A673 (cell line): Measurements from ENCODE around the gene UBN2.
"Not testable (repeated sequence)": the region's sequence is repeated elsewhere in the genome, so short reads cannot be mapped to it uniquely, and the experiment has no call there.

Source experiments
- EZH2 ChIP-seq: fragments of 200-600 bp; sonication (generic); IDR thresholded peaks from 2 replicates; pipeline ENCODE4 v1.6.1; 2017; ENCODE audit warnings: borderline replicate concordance, low read depth, mild to moderate bottlenecking, mixed read lengths, antibody characterized with exemption, low read length; ENCODE audit not compliant: poor library complexity, severe bottlenecking
- TF ChIP-seq, protein P1 (sequence below): fragments of 300-800, 200-600 bp; sonication (generic); conservative IDR thresholded peaks from 2 replicates; pipeline ENCODE4 v1.5.1; 2017; ENCODE audit warnings: low read depth, mild to moderate bottlenecking, antibody characterized with exemption, low read length, moderate library complexity, mixed read lengths

DNA sequence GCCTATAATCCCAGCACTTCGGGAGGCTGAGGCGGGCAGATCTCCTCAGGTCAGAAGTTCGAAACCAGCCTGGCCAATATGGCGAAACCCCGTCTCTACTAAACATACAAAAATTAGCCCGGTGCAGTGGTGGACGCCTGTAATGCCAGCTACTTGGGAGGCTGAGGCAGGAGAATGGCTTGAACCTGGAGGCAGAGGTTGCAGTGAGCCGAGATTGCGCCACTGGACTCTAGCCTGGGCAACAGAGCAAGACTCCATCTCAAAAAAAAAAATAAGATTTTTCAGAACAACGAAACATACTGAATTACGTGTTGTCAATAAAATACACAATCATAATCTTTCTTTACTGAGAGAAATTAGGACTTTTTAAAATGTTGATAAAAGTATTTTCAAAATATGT lies 93.7 kb downstream of the UBN2 start:
- TF ChIP-seq, protein P1, sequence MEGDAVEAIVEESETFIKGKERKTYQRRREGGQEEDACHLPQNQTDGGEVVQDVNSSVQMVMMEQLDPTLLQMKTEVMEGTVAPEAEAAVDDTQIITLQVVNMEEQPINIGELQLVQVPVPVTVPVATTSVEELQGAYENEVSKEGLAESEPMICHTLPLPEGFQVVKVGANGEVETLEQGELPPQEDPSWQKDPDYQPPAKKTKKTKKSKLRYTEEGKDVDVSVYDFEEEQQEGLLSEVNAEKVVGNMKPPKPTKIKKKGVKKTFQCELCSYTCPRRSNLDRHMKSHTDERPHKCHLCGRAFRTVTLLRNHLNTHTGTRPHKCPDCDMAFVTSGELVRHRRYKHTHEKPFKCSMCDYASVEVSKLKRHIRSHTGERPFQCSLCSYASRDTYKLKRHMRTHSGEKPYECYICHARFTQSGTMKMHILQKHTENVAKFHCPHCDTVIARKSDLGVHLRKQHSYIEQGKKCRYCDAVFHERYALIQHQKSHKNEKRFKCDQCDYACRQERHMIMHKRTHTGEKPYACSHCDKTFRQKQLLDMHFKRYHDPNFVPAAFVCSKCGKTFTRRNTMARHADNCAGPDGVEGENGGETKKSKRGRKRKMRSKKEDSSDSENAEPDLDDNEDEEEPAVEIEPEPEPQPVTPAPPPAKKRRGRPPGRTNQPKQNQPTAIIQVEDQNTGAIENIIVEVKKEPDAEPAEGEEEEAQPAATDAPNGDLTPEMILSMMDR, result not testable (repeated sequence)
- not testable (repeated sequence) for TF ChIP-seq EZH2
